ENCODE measurements around the gene PPME1.

Gene PPME1

GRCh38 chr11:74162681-74163467 is 8.2 kb upstream of the PPME1 start:
- DNase-seq = no peak

- no peak for DNase-seq
Observed at GRCh38 chr11:74168838-74169237, 2.3 kb upstream of the PPME1 start.

GRCh38 chr11:74169738-74170458 is 1.2 kb upstream of the PPME1 start:
- DNase-seq = no peak

- no peak for DNase-seq
Observed at GRCh38 chr11:74171630-74171968, 510 bp downstream of the PPME1 start.

GRCh38 chr11:74171997-74172396 is 908 bp downstream of the PPME1 start:
- no peak for DNase-seq

- DNase-seq = no peak
Observed at GRCh38 chr11:74175920-74176319, 4.8 kb downstream of the PPME1 start.

GRCh38 chr11:74179234-74180052 is 8.4 kb downstream of the PPME1 start:
- no peak for DNase-seq

GRCh38 chr11:74182635-74183034 is 11.5 kb downstream of the PPME1 start:
- DNase-seq = no peak

GRCh38 chr11:74185285-74185684 is 14.2 kb downstream of the PPME1 start:
- no peak for DNase-seq

- no peak for DNase-seq
Observed at GRCh38 chr11:74185695-74186094, 14.6 kb downstream of the PPME1 start.

- DNase-seq = no peak
Observed at GRCh38 chr11:74195828-74196227, 24.7 kb downstream of the PPME1 start.

- no peak for DNase-seq
Observed at GRCh38 chr11:74196781-74197486, 25.8 kb downstream of the PPME1 start.

GRCh38 chr11:74203966-74204365 is 32.9 kb downstream of the PPME1 start:
- DNase-seq = no peak

GRCh38 chr11:74204701-74205100 is 33.6 kb downstream of the PPME1 start:
- DNase-seq = no peak

GRCh38 chr11:74205181-74205580 is 34.1 kb downstream of the PPME1 start:
- no peak for DNase-seq

- no peak for DNase-seq
Observed at GRCh38 chr11:74206746-74207145, 35.7 kb downstream of the PPME1 start.

GRCh38 chr11:74208507-74208906 is 37.4 kb downstream of the PPME1 start:
- no peak for DNase-seq

GRCh38 chr11:74212533-74212932 is 41.4 kb downstream of the PPME1 start:
- DNase-seq = no peak

GRCh38 chr11:74220376-74220775 is 49.3 kb downstream of the PPME1 start:
- no peak for DNase-seq

GRCh38 chr11:74221816-74222215 is 50.7 kb downstream of the PPME1 start:
- DNase-seq = no peak

- DNase-seq = no peak
Observed at GRCh38 chr11:74225565-74225964, 54.5 kb downstream of the PPME1 start.

- no peak for DNase-seq
Observed at GRCh38 chr11:74226907-74227306, 55.8 kb downstream of the PPME1 start.

Data from stimulated activated CD4-positive, alpha-beta T cell treated with anti-CD3 and anti-CD28 coated beads, Interleukin-2, amount 100 ng/mL, for 48 hours (primary cell).